Stimulated activated CD4-positive, alpha-beta T cell treated with anti-CD3 and anti-CD28 coated beads, Interleukin-15, amount 100 ng/mL, for 24 hours (primary cell): ENCODE data around the gene ARHGAP25.
"Not testable (repeated sequence)": the region's sequence is repeated elsewhere in the genome, so short reads cannot be mapped to it uniquely, and the experiment has no call there.

Experiments used
- DNase-seq: peaks from one replicate; pipeline ENCODE4 v3.0.0-alpha.2; 2020

Gene ARHGAP25

DNA sequence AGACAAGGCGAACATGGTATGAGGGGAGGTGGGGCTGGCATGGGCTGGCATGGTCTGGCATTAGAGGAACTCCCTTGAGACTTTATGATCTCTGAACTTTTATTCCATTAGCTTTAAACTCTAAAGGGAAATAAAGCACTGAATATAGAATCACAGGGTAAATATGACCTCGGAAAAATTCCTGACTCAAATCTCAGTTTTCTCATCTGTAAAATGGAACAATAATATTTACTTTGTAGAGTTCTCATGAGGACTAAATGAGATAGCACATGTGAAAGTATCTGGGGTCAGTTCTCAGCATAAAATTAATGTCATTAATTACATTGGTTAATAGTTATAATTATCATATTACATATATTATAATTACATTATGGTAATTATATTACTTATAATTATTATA lies 65.9 kb downstream of the ARHGAP25 start:
- no peak for DNase-seq

GRCh38 chr2:68802161-68802560 lies 67.5 kb downstream of the ARHGAP25 start:
- DNase-seq: not testable (repeated sequence)

DNA sequence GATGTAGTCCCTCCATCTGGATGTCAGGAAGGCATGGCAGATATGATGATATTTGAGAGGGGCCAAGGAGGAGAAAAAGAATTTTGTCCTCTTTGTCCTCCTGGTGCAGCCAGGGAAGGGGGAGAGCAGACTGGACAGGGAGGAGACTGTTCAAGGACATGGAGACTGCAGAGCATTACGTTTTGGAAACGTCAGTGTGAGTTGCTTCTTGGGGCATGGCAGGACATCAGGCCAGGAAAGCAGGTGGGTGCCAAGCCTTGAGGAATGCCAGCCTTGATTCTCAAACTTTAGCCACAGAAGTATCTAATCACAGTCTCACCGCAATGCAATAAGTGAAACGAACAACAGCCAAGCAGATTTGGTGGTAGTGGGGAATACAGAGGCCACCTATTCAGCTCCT lies 70.4 kb downstream of the ARHGAP25 start:
- no peak for DNase-seq

DNA sequence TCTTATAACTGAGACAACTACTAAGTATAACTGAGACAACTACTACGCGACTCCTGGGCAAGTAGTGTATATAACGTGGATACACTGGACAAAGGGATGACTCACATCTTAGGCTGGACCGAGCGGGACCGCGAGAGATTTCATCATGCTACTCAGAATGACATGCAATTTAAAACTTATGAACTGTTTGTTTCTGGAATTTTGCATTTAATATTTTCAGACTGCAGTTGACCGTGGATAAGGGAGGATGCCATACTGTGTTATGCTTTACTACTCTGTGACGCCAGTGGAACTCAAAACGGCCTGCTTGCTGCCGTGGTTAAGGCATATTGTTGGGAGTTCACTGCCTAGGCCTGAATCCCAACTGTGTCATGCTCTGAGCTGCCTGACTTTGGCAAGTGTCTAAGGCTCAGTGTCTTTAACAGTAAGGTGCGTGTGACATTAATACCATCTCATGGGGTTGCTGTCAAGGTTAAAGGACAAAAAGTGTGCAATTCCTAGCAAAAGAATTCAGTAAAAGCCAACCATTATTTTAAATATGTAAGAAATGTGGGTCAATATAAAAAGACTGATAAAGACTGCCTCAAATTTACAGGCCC lies 72.0 kb downstream of the ARHGAP25 start:
- DNase-seq: no peak

DNA sequence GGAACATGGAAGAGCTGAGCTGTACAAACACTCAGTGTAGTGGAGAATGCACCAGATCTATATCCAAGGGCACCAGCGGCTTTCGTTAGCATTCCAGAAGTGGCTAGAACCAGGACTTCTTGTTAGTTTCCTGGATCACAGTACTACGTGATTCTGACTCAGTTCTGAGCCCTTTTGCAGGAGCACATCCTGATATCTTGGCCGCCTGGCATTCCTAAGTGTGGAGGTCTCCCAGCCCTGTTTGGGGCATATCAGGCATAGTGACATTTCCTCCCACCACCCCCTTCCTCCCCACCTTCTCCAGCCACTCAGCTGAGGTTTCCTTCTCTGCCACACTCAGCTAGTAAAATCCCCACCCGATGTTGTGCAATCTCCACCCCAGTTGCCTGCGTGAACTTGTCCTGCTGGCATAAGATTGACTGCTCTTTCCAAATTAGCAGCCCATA lies 73.2 kb downstream of the ARHGAP25 start:
- DNase-seq: no peak

- no peak for DNase-seq
Observed at GRCh38 chr2:68809324-68810240, 75.0 kb downstream of the ARHGAP25 start.

DNA sequence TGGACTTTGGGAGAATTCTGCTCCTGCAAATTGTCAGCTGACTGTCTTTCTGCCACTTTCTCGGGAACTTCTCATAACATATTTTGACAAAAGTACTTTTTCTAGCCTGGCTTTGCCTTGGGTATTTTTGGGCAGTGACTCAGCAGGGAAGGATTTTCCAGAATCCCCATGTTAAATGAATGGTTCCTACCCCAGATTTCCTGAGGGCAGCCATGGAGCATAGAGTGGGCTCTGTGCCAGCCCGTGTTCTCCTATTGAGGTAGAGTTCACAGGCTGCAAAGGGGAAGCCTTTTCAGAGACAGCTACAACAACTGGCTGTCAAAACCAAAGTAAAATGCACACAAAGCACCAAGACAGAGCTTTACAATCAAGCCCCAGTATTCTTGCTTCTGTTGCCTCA lies 76.8 kb downstream of the ARHGAP25 start:
- DNase-seq: no peak

DNA sequence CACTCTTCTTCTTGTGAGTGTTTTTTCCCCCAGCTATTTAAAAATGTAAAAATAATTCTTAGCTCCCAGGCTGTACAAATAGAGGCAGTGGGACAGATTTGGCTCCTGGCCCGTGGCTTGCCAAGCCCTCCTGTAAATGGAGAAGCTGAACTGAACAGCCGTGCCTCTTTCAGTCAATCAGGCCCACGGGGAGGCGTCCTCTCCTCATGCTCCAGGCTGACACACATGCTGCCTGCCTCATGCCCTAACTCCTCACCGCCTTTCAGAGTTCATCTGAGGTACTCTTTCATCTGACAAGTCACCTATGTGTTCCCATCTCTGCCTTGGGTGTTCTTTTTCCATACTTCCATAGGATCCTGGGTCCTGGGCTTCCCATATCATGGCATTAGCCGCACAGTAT lies 77.6 kb downstream of the ARHGAP25 start:
- no peak for DNase-seq

- DNase-seq: no peak
Observed at GRCh38 chr2:68813596-68813995, 79.0 kb downstream of the ARHGAP25 start.

DNA sequence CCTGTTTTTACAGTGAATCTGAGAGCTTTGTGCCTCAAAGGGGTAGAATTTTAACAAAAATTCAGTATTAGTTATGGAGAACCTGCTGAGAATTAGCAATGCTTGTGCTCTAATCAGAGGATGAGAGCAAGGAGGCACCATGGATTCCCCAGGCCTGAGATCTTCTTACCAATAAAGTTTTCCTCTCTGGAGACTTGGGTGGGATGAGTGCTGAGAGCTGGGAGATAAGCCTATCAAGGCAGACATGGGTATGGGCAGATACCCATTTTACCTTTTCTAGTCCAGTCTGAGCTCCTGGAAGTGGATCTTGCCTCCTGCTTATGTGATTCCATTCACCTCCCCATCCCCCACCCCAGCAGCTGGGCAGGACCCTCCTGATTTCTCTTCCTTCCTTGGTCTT lies 82.7 kb downstream of the ARHGAP25 start:
- DNase-seq: no peak

DNA sequence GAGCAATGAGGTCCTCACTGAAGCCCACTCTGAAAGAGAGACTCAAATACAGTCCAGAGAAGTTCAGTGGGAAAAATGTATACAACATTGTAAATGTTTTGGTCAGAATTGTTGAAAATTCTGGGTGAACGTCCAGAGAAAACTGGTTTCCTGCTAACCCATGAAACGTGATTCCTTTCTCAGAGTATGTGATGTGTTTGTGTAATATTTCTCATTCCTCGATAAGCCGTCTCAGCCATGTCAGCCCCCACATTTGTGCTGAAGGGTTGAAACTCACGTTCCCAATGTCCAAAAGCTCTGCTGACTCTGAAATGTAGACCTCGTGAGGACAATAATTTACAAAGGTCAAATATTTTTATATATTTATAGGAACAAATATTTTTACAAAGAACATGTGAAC lies 84.9 kb downstream of the ARHGAP25 start:
- DNase-seq: no peak

DNA sequence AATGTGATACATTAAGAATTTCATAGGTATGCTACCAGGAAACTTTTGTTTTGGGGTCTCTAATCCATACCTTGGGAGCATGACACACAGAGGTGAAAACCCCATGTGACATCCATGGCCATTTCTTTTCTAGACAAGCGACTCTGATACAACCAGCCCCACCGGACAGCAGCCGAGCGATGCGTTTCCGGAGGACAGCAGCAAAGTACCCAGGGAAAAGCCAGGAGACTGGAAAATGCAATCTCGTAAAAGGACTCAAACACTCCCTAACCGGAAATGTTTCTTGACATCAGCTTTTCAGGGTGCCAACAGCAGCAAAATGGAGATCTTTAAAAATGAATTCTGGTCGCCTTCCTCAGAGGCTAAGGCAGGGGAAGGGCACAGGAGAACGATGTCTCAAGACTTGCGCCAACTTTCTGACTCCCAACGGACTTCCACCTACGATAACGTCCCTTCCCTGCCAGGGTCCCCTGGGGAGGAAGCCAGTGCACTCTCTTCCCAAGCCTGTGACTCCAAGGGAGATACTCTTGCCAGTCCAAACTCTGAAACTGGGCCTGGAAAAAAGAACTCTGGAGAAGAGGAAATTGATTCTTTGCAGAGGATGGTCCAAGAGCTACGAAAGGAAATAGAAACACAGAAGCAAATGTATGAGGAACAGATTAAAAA lies 87.7 kb downstream of the ARHGAP25 start:
- no peak for DNase-seq

GRCh38 chr2:68824831-68825230 lies 90.2 kb downstream of the ARHGAP25 start:
- no peak for DNase-seq

DNA sequence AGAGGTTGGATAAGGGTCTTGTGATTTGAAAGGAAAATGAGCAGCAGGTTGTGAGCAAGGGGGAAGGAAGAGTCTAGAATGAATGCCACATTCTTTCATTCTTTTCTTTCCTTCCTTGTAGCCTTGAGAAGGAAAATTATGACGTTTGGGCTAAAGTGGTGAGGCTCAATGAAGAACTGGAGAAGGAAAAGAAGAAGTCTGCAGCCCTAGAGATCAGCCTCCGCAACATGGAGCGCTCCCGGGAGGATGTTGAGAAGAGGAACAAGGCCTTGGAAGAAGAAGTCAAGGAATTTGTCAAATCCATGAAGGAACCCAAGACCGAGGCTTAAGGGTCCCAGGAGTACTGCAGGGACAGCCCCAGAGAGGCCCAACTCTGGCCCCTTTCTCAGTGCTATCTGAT lies 91.3 kb downstream of the ARHGAP25 start:
- no peak for DNase-seq

DNA sequence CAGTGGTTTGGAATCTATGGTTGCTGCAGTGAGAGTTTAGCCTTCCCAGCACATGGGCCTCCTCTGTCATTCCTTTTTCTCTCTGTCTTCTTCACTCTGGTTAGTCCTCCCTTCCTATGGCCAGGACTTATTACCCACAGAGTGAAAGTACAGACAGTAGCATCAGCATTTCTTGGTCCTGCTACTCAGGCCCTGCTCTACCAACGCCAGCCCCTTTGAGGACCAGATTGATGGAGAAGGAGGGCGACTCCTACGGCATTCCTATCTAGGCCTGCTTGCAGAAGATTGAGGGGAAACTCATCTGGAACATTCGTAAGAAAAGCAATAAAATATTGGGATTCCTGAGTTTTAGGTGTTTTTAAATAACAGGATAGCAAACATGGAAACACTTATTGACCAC lies 93.1 kb downstream of the ARHGAP25 start:
- DNase-seq: no peak

DNA sequence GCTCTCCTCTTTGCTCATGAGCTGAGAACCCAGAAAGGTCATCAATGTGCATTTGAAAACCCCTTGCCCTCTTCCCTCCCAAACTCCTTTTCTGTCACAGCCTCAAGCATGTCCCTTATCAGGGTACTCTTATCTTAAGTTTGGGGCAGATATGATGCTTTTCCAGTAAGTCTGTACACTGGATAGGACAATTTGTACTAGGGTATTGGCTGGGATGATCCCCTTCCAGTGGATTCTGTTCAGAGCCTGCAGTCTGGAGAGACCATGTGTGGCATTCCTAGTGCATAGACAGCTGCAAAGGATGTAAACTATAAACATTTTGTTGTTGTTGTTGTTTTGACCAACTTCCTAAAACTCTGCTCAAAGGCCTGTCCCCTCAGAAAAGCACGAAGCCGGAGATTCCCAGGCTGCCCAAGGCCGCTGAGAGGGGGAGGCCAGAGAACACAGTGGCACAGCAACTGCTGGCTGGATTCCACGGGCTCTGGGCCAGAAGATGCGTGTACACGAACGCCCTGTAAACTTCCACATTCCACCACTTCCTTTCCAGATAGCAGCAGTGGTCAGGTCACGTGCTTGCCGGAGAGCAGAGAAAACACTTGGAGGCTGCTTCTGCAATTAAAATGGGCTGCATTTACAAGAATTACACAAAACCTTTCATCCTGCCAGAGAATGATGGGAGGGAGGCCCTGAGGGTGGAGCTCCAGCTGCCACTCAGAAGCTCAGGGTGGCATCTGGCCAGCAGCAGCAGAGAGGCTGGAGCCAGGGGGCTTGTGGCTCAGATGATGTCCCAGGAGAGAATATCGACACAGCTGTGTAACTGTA lies 94.5 kb downstream of the ARHGAP25 start:
- peak; percentile 68 for DNase-seq

DNA sequence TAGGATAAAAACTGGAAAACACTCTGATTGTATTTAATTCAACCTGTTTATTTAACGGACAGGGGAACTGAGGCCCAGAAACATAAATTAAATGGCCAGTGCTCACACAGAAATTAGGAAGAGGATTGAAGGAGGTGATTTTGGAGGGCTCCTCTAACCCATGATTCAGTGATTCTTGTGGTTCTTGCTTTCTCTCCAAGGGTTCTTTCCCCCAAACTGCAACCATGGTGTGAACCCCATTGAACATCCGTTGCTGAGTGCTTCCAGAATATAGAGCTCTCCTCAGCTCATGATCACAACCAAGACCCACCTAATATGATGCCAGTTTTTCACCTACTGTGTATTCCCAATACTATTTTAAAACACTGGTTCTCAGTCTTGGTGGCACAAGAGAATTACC lies 95.1 kb downstream of the ARHGAP25 start:
- no peak for DNase-seq

GRCh38 chr2:68831686-68832232 lies 97.1 kb downstream of the ARHGAP25 start:
- peak; percentile 21 for DNase-seq

GRCh38 chr2:68832233-68832869 lies 97.7 kb downstream of the ARHGAP25 start:
- DNase-seq: peak; percentile 65

DNA sequence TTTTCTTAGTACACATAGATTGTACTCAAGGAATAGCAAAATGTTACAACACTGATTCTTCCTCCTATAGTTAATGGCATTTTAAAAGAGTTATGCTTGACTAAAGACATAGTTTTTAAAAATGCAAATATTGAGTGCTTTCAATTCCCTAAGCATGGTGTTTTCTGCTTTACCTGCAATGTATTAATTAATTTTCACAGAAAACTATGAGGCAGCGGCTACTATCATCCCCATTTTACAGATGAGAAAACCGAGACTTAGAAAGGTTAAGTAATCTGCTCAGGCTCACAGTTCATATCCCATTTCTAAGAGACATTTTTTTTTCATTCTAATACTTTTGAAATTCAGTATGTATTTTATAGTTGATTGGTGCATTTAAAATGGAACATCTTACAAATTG lies 98.6 kb downstream of the ARHGAP25 start:
- DNase-seq: no peak

DNA sequence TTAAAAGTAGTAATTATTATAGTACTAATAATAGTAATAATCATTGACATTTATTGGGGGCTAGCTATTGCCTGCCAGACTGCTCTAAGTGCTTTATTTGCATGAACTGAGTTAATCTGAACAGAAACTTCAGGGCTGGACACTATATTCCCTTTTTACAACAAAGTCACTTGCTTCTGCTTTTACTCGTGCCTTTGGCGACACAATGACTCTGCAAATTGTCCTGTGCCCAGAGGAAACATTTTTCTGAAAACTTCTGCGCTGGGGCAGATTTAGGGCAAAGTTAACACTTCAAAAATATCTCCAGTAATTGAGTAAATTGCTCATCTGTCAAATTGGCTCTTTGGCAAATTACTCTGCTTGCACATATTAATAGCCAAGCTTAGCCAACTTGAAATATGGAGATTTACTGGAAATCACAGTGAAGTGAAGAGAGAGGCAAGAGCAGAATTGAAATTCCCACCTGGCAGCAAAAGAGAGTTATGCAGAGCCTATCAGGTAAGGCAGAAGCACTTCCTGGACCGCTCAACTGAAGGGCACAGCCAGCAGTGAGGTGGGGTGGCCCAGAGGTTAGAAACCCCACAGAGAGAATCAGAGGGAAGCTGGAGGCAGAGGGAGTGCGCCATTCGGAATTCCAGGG lies 100.2 kb downstream of the ARHGAP25 start:
- no peak for DNase-seq

GRCh38 chr2:68835621-68836020 lies 101.0 kb downstream of the ARHGAP25 start:
- DNase-seq: no peak
